PC-9 (cell line): Measurements from ENCODE around the gene MPPED2.

Experiments used
- CTCF ChIP-seq: fragments of 200-600 bp; sonication (generic); conservative IDR thresholded peaks from 2 replicates; pipeline ENCODE4 v1.6.1; 2017; ENCODE audit warnings: mixed run types, antibody characterized with exemption, mild to moderate bottlenecking, moderate library complexity
- EZH2 ChIP-seq: fragments of 200-600 bp; sonication (generic); IDR thresholded peaks from 2 replicates; pipeline ENCODE4 v1.8.0; 2017; ENCODE audit warnings: antibody characterized with exemption, low read depth

- TF ChIP-seq CTCF (no peak), EZH2 (no peak)
Observed at GRCh38 chr11:30567644-30568043, 18.5 kb downstream of the MPPED2 start.
